GM18907 (cell line): ENCODE data around the gene OTOA.
"Not testable (repeated sequence)": the region's sequence is repeated elsewhere in the genome, so short reads cannot be mapped to it uniquely, and the experiment has no call there.

Source experiments
- ATAC-seq: cut with Tn5 transposase; IDR thresholded peaks from one replicate; pipeline ENCODE4 v1.9.1; 2021; ENCODE audit warnings: mild to moderate bottlenecking, moderate library complexity; ENCODE audit not compliant: unreplicated experiment

The OTOA gene

GRCh38 chr16:21801538-21802374, 138.0 kb downstream of the OTOA start:
- ATAC-seq, result not testable (repeated sequence)

- ATAC-seq, result not testable (repeated sequence)
These were observed 138.6 kb downstream of the OTOA start for GRCh38 chr16:21802375-21802663.
